ENCODE data around the gene MARS2.
A peak's percentile ranks its signal among the peaks of the same experiment; 100 is the strongest.
"Not testable (repeated sequence)": the region's sequence is repeated elsewhere in the genome, so short reads cannot be mapped to it uniquely, and the experiment has no call there.

The MARS2 gene

GRCh38 chr2:197705121-197705911 is at the start of gene MARS2:
TSS of gene MARS2 (plus strand) at chr2:197705369. CDS start at chr2:197705406, 37 bp downstream.
- peak; percentile 96 for DNase-seq

- no peak for DNase-seq
These were observed 47.6 kb upstream of the MARS2 start for GRCh38 chr2:197657562-197657961.

GRCh38 chr2:197661626-197662025 is 43.5 kb upstream of the MARS2 start:
- no peak for DNase-seq

GRCh38 chr2:197666277-197666676 is 38.9 kb upstream of the MARS2 start:
- DNase-seq, result no peak

- DNase-seq, result no peak
These were observed 36.9 kb upstream of the MARS2 start for GRCh38 chr2:197668296-197668695.

GRCh38 chr2:197669077-197669476 is 36.1 kb upstream of the MARS2 start:
- DNase-seq, result no peak

GRCh38 chr2:197672371-197672893 is 32.7 kb upstream of the MARS2 start:
- no peak for DNase-seq

- DNase-seq, result no peak
These were observed 32.1 kb upstream of the MARS2 start for GRCh38 chr2:197673106-197673505.

GRCh38 chr2:197673606-197674005 is 31.6 kb upstream of the MARS2 start:
- DNase-seq, result no peak

GRCh38 chr2:197674060-197674459 is 31.1 kb upstream of the MARS2 start:
- no peak for DNase-seq

- DNase-seq, result no peak
These were observed 30.6 kb upstream of the MARS2 start for GRCh38 chr2:197674591-197674990.

GRCh38 chr2:197675246-197675645 is 29.9 kb upstream of the MARS2 start, which contains the start of gene RFTN2:
TSS of gene RFTN2 (minus strand) at chr2:197675587. CDS start at chr2:197675458, 129 bp downstream.
- DNase-seq, result no peak

GRCh38 chr2:197675711-197676188 is 29.4 kb upstream of the MARS2 start:
- peak; percentile 85 for DNase-seq

GRCh38 chr2:197677056-197677455 is 28.1 kb upstream of the MARS2 start:
- no peak for DNase-seq

GRCh38 chr2:197677483-197677882 is 27.7 kb upstream of the MARS2 start:
- DNase-seq, result no peak

GRCh38 chr2:197695206-197695605 is 10.0 kb upstream of the MARS2 start:
- not testable (repeated sequence) for DNase-seq

- DNase-seq, result not testable (repeated sequence)
These were observed 9.2 kb upstream of the MARS2 start for GRCh38 chr2:197695971-197696370.

- DNase-seq, result not testable (repeated sequence)
These were observed 8.6 kb upstream of the MARS2 start for GRCh38 chr2:197696571-197696970.

GRCh38 chr2:197699724-197700123 is 5.4 kb upstream of the MARS2 start:
- DNase-seq, result not testable (repeated sequence)

- no peak for DNase-seq
These were observed 4.2 kb upstream of the MARS2 start for GRCh38 chr2:197700960-197701359.

- no peak for DNase-seq
These were observed 592 bp upstream of the MARS2 start for GRCh38 chr2:197704434-197705120.

GRCh38 chr2:197705912-197706838 is 1.0 kb downstream of the MARS2 start:
- no peak for DNase-seq

GRCh38 chr2:197706839-197707207 is 1.7 kb downstream of the MARS2 start:
- DNase-seq, result no peak

Data from right hindlimb (tissue), 1 donor.